ENCODE results near the gene GDPD1. TPM values are rescaled to one million over a fixed set of nuclear protein-coding genes. Genes with fewer than 3 reads are reported as not detected.

The GDPD1 gene
- total RNA-seq (1 to 10 TPM in 4 of 6 donors, under 1 TPM in 2; 0.60 to 2.4 (median 1.4) TPM), polyA plus RNA-seq (1 to 10 TPM in 1 of 2 donors, under 1 TPM in 1; 0.53 to 1.2 TPM)

GRCh38 chr17:59220328-59221158 is at the start of gene GDPD1:
TSS of gene GDPD1 (plus strand) at chr17:59220511. CDS start at chr17:59220610, 99 bp downstream.
- ATAC-seq (peak; percentile 98 to 100 (median 99)), DNase-seq (peak; percentile 94 to 100 (median 97)), FAIRE-seq (no peak)
- Histone ChIP-seq H3K9me3 (no peaks in the 10 kb centered on the region), H3K4me1 (no peaks in the 10 kb centered on the region), H3K27me3 (no peaks in the 10 kb centered on the region), H3K36me3 (no peaks in the 10 kb centered on the region), H3K4me3 (peak within 1 kb of the TSS; percentile 53 to 68 (median 59)), H3K27ac (peak within 1 kb of the TSS; percentile 37 to 72 (median 57))
- WGBS, 2 donors, result 0 to 1% methylated on average over 60 of the region's 60 CpGs
- TF ChIP-seq CTCF (IDR thresholded peaks at IDR 0.05), result peak; percentile 49 to 57 (median 52)
- intact Hi-C loops (cut with DNase I), result no loop called here

- no peak for TF ChIP-seq CTCF (IDR thresholded peaks at IDR 0.05)
- no peak for ATAC-seq
Observed at GRCh38 chr17:59172436-59173004, 47.8 kb upstream of the GDPD1 start.

GRCh38 chr17:59174671-59175070 is 45.6 kb upstream of the GDPD1 start:
- ATAC-seq (no peak), DNase-seq (no peak), FAIRE-seq (no peak)
- no peak overlapping the region for H3K4me3 ChIP-seq
- H3K4me1 ChIP-seq, result no peaks in the 10 kb centered on the region
- WGBS, 2 donors, result 94 to 96% methylated on average over 11 of the region's 11 CpGs
- H3K36me3 ChIP-seq, result no peaks in the 10 kb centered on the region
- H3K27ac ChIP-seq, result no peak overlapping the region
- H3K27me3 ChIP-seq, result no peaks in the 10 kb centered on the region
- no peaks in the 10 kb centered on the region for H3K9me3 ChIP-seq
- intact Hi-C loops (cut with DNase I), result no loop called here
- no peak for TF ChIP-seq CTCF (IDR thresholded peaks at IDR 0.05)

More at GRCh38 chr17:59172436-59173004, 47.8 kb upstream of the GDPD1 start:
- Histone ChIP-seq H3K9me3 (no peaks in the 10 kb centered on the region), H3K36me3 (no peaks in the 10 kb centered on the region), H3K4me3 (no peak overlapping the region), H3K4me1 (no peaks in the 10 kb centered on the region), H3K27ac (no peak overlapping the region), H3K27me3 (no peaks in the 10 kb centered on the region)
- WGBS, 2 donors, result 96 to 97% methylated on average over 27 to 33 of the region's 33 CpGs
- no peak for DNase-seq
- intact Hi-C loops (cut with DNase I), result no loop called here
- FAIRE-seq, result no peak

GRCh38 chr17:59175076-59175475 is 45.2 kb upstream of the GDPD1 start:
- FAIRE-seq, result no peak
- intact Hi-C loops (cut with DNase I), result no loop called here

More at GRCh38 chr17:59175076-59175475, 45.2 kb upstream of the GDPD1 start:
- 84 to 97% methylated on average over 7 of the region's 7 CpGs for WGBS, 2 donors
- no peak overlapping the region for H3K4me3 ChIP-seq
- H3K27ac ChIP-seq, result no peak overlapping the region
- no peaks in the 10 kb centered on the region for H3K9me3 ChIP-seq
- no peaks in the 10 kb centered on the region for H3K36me3 ChIP-seq
- H3K27me3 ChIP-seq, result no peaks in the 10 kb centered on the region
- DNase-seq (no peak), ATAC-seq (no peak)
- no peak for TF ChIP-seq CTCF (IDR thresholded peaks at IDR 0.05)
- no peaks in the 10 kb centered on the region for H3K4me1 ChIP-seq
